Activated effector memory CD4-positive, alpha-beta T cell treated with anti-CD3 and anti-CD28 coated beads, Interleukin-2, amount 50 U/mL, for 16 hours (primary cell): ENCODE results near the gene ABRACL.
A peak's percentile ranks its signal among the peaks of the same experiment; 100 is the strongest.
"Not testable (repeated sequence)": the region's sequence is repeated elsewhere in the genome, so short reads cannot be mapped to it uniquely, and the experiment has no call there.

Experiments used
- DNase-seq: peaks from one replicate; pipeline ENCODE4 v3.0.0-alpha.2; 2020

The ABRACL gene

GRCh38 chr6:139028658-139029469, at the start of gene ABRACL:
TSS of gene ABRACL (plus strand) at chr6:139028745. CDS start at chr6:139034161, 5,416 bp downstream.
- DNase-seq: peak; percentile 92

- no peak for DNase-seq
Measured at GRCh38 chr6:138979365-138979764, 49.2 kb upstream of the ABRACL start.

- DNase-seq: no peak
Measured at GRCh38 chr6:138979813-138980668, 48.5 kb upstream of the ABRACL start.

GRCh38 chr6:138981416-138981815, 47.1 kb upstream of the ABRACL start:
- no peak for DNase-seq

DNA sequence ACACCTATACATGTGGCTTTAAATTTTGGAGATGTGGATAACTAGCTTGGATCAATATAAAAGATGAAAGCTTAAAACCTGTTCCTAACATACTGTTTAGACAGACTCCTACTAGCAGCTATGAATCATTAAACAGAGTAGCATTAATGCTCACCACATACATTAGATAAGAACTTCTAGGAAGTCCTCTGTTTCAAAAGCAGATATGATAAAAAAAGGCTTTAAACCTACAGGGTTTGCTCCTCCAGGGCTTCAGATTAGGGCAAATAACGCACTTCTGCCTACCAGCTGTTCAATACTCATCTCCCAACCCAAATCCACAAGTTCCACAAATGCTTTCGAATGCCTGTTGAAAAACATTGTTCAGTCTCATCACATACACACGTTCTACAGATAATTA, 42.0 kb upstream of the ABRACL start:
- DNase-seq: no peak

DNA sequence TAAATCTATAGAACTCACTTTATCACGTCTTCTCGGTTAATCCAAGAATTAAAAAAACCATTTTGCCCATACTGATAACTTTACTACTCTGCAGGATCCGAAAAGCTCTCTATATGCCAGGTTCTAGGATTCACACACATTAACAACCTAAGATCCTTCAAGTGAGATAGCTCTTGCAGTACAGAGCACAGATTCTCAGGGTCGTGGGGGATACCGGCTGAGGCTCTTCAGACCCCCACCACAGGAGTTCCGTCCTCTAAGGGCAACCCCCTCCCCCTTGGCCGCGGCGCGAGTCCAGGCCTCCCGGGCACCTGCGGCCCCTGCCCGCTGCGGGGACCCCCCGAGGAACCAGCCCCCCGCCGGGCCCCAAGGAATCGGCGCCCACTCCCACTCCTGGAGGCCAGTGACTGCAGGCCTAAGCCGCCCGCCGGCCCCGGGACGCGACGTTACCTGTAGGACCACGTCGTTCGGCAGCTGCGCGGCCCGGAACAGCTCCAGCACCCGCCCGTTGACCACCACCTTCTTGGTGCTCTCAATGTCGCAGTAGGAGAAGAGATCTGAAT, 41.4 kb upstream of the ABRACL start:
- no peak for DNase-seq

- peak; percentile 97 for DNase-seq
Measured at GRCh38 chr6:138987643-138988468, 40.7 kb upstream of the ABRACL start, which contains the start of gene REPS1. TSS of gene REPS1 (minus strand) at chr6:138988253. CDS start at chr6:138987682, 571 bp downstream.

DNA sequence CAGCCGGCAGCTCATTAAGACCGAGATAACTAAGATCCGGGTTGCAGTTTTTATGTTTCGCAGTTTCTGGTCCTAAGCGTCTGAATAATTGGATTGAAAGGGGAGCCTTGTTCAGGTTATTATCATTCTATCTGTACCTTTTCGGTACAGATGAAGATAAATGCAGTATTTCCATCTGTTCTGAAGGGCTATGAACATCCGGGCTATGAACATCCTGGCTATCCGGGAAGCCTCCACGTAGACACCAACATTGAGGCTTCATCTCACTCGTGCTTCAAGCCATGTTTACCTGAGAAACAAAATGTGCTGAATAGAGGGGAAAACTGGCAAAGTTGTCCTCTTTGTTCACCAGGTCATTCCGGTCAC, 40.1 kb upstream of the ABRACL start:
- no peak for DNase-seq

DNA sequence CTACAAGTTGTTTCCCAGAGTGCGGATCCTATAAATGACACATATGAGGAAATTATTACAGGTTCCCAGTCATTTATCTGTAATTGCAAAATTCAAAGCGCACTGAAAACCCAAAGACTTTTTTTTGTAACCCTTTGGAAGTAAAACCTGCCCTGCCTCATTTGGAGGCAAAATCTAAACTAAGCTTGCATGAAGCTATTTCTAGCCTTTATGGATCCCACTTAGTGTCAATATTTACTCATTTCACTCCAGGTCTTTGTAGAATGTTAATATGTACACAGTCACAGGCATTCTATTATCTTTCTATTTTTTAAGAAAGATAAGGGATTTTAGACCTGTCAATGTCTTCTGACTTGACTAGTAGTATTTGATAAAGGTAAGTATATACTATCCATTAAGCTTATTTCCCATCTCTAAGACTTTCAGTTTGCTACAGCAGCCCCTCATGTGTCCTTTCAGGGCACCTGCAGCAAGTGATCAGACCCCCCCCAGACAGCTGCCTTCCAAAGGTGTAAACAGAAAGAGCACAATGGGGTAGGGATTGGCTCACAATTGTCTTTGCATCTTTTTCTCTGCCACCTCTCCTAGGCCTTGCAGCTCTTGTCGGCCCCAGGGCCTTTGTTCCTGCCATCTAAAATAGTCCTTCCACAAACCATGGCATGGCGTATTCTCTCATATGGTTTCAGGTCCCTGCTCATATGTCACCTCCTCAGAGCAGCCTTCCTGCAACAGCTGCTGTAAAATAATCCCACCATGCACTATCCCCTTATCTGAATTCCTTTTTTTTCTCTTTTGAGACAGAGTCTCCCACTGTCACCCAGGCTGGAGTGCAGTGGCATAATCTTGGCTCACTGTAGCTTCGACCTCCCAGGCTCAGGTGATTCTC, 39.2 kb upstream of the ABRACL start:
- no peak for DNase-seq

DNA sequence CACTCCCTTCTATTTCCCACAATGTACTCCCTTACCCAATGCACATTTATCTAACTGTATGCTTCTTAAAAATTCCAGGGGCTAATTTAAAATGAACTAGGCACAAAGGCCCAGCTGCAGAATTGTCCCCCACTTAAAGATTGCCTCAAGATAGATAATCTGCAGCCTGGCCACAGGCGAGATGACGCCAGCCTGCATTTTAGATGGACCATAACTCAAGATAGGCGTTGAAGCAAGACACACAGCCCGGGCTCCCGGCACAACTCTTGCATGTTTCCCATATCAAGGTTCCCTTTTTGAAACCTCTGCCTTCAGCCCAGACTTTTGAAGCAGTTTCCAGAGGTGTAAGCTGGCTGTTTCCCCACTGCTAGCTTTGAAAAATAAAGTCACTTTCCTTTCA, 37.3 kb upstream of the ABRACL start:
- DNase-seq: no peak

DNA sequence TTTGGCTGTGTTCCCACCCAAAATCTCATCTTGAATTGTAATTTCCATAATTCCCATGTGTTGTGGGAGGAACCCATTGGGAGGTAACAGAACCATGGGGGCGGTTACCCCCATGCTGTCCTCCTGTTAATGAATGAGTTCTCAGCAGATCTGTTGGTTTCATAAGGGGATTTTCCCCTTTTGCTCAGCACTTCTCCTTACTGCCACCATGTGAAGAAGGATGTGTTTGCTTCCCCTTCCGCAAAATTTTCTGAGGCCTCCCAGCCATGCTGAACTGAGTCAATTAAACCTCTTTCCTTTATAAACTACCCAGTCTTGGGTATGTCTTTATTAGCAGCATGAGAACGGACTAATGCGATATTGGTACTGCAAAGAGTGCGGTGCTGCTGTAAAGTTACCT, 35.6 kb upstream of the ABRACL start:
- DNase-seq: not testable (repeated sequence)

DNA sequence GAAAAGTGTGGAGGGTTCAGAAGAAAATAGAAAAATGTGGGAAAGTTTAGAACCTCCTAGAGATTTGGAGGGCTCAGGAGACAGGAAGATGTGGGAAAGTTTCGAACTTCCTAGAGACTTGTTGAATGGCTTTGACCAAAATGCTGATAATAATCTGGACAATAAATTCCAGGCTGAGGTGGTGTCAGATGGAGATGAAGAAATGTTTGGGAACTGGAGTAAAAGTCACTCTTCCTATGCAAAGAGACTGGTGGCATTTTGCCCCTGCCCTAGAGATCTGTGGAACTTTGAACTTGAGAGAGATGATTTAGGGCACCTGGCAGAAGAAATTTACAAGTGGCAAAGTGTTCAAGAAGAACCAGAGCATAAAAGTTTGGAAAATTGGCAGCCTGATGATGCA, 35.1 kb upstream of the ABRACL start:
- not testable (repeated sequence) for DNase-seq

GRCh38 chr6:138996524-138996923, 32.0 kb upstream of the ABRACL start:
- DNase-seq: no peak

- DNase-seq: no peak
Measured at GRCh38 chr6:138997136-138997535, 31.4 kb upstream of the ABRACL start.

GRCh38 chr6:138999949-139000725, 28.4 kb upstream of the ABRACL start:
- DNase-seq: no peak

DNA sequence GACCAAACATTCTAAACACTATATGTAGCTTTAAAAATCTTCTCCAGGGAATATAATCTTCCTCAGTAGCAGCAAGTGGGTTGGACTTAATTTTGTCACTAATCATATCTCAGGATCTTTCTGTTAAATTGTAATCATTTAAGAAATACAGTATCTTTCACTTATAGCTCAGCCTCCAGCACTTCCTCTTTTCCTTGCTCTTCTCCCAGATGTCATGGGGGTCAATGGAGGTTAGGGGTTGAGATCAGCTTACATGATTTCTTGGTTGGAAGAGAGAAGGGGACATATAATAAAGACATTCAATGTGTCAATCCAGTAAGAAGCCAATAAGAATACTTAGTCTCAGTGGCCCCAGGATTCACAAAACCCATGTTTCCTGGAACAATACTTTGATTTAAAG, 24.8 kb upstream of the ABRACL start:
- no peak for DNase-seq

- no peak for DNase-seq
Measured at GRCh38 chr6:139006477-139006876, 22.1 kb upstream of the ABRACL start.

GRCh38 chr6:139007428-139007827, 21.1 kb upstream of the ABRACL start:
- DNase-seq: no peak

- no peak for DNase-seq
Measured at GRCh38 chr6:139008117-139008516, 20.4 kb upstream of the ABRACL start.

DNA sequence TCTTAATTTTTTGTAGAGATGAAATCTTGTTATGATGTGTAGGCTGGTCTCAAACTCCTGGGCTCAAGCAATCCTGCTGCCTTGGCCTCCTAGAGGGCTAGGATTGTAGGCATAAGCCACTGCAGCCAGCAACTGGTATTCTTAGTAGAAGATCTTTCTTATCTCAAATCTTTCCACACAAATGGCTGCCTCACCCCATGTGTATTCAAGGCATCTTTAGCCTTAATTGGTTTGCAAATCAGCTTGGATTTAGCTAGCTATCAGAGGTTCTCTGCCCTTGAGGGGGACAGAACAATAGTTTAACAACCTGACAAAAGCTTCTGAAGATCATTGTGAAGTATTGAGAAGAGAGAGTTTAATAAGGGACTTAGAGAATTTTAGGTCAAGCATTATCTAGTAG, 17.9 kb upstream of the ABRACL start:
- no peak for DNase-seq

DNA sequence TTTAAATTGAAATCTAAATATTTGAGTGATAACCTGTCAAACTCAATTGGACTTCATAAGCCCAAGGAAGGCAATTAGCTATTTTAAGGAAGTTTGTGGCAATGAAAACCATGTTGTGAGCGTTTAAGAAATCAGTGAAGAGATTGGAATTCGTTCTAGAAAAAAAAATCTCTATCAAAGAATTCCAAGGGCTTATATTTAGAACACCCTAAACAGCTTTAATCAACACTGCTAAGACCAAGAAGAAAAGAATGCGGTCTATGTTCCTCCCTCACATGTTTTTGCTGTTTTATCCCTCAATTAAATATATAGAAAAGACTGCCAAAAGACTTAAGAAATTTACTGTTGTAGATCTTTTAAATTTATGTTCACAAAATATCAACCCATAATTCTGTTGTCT, 16.6 kb upstream of the ABRACL start:
- DNase-seq: no peak
